Measurements from ENCODE around the gene RNF152. TPM values are rescaled to one million over a fixed set of nuclear protein-coding genes. Genes with fewer than 3 reads are reported as not detected.

RNF152 gene
- total RNA-seq, 2 donors from 2014 or later: 29.8 to 50.1 TPM

DNA sequence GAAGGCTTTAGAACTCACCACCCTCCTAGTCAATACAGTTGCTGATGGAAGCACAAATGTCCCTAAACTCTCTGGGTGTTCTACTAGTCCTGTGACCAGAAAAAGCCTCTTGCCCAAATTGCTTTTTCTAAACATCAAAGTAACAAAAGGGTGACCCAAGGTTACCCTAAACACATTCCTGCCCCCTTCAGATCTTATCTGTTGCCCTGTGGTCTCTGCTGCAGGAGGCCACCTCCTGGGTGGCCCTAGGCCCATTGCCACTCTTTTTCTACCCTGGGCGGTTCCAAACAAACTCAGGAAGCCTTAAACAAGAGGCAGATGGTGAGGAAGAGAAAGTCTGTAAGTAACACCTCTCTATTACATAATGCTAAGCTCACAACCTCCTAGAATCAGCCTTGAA is 3.3 kb downstream of the RNF152 start:
- Histone ChIP-seq H3K27ac (no peak overlapping the region), H3K4me1 (no peaks in the 10 kb centered on the region), H3K4me3 (no peak overlapping the region), H3K9me3 (no peaks in the 10 kb centered on the region), H3K9ac (ENCODE audit: low read depth in 2 of 2, low read length in 2 of 2) (no peak overlapping the region), H3K27me3 (peaks cover 6% of the 10 kb centered on the region), H3K36me3 (no peaks in the 10 kb centered on the region)
- intact Hi-C loops (cut with DNase I): no loop called here
- TF ChIP-seq, protein P1, sequence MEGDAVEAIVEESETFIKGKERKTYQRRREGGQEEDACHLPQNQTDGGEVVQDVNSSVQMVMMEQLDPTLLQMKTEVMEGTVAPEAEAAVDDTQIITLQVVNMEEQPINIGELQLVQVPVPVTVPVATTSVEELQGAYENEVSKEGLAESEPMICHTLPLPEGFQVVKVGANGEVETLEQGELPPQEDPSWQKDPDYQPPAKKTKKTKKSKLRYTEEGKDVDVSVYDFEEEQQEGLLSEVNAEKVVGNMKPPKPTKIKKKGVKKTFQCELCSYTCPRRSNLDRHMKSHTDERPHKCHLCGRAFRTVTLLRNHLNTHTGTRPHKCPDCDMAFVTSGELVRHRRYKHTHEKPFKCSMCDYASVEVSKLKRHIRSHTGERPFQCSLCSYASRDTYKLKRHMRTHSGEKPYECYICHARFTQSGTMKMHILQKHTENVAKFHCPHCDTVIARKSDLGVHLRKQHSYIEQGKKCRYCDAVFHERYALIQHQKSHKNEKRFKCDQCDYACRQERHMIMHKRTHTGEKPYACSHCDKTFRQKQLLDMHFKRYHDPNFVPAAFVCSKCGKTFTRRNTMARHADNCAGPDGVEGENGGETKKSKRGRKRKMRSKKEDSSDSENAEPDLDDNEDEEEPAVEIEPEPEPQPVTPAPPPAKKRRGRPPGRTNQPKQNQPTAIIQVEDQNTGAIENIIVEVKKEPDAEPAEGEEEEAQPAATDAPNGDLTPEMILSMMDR (IDR thresholded peaks at IDR 0.05): no peak
- no peak for DNase-seq

DNA sequence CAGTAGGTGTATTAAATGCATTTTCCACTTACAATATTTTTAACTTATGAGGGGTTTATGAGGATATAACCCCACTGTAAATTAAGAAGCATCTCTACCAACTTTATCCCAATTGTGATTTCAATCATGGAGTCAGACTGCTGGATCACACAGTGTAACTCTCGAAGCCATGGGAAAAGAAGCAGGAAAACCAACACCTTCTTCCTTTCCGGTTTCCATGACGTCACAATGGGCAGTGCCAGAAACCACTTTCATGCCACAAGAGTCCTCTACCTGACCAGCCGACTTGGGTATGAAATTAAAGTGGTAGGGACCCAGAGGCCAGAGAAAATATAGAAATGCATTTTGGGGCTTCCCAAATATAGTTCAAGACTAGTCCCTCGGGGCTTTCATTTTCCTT is 4.2 kb downstream of the RNF152 start:
- Histone ChIP-seq H3K9ac (ENCODE audit: low read depth in 2 of 2, low read length in 2 of 2) (no peak overlapping the region), H3K9me3 (no peaks in the 10 kb centered on the region), H3K4me1 (no peaks in the 10 kb centered on the region), H3K27me3 (peaks cover 4% of the 10 kb centered on the region), H3K36me3 (no peaks in the 10 kb centered on the region), H3K27ac (no peak overlapping the region), H3K4me3 (no peak overlapping the region)
- intact Hi-C loops (cut with DNase I): no loop called here
- TF ChIP-seq, protein P1 (IDR thresholded peaks at IDR 0.05): no peak
- no peak for DNase-seq

- Histone ChIP-seq H3K9ac (ENCODE audit: low read depth in 2 of 2, low read length in 2 of 2) (no peak overlapping the region), H3K9me3 (no peaks in the 10 kb centered on the region), H3K4me1 (no peaks in the 10 kb centered on the region), H3K27me3 (no peaks in the 10 kb centered on the region), H3K4me3 (no peak overlapping the region), H3K27ac (no peak overlapping the region), H3K36me3 (no peaks in the 10 kb centered on the region)
- TF ChIP-seq, protein P1 (IDR thresholded peaks at IDR 0.05): no peak
- intact Hi-C loops (cut with DNase I): no loop called here
- DNase-seq: no peak
These were observed 5.0 kb downstream of the RNF152 start for GRCh38 chr18:61887838-61888237.

DNA sequence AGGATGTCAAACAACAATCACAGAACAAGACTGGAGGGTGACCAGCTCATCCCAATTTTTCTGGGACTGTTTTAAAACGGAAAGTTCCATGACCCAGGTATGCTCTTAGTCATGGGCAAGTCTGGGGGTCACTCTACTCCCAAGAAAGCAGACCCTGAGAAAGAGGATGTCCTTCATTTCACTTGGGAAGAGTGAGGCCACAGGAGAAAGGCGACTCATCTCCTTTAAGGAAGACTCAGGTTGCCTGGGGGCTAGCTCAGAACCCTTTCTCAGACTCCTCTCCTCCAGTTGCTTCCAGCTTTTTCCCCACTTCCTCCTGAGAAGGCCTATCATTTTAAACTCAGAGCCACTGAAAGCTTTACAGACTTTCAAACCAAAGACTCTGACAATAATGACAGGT is 9.3 kb downstream of the RNF152 start:
- Histone ChIP-seq H3K27me3 (no peaks in the 10 kb centered on the region), H3K4me1 (no peaks in the 10 kb centered on the region), H3K27ac (no peak overlapping the region), H3K9ac (ENCODE audit: low read depth in 2 of 2, low read length in 2 of 2) (no peak overlapping the region), H3K36me3 (no peaks in the 10 kb centered on the region), H3K4me3 (no peak overlapping the region), H3K9me3 (no peaks in the 10 kb centered on the region)
- no peak for DNase-seq
- intact Hi-C loops (cut with DNase I): no loop called here
- TF ChIP-seq, protein P1 (IDR thresholded peaks at IDR 0.05): no peak

DNA sequence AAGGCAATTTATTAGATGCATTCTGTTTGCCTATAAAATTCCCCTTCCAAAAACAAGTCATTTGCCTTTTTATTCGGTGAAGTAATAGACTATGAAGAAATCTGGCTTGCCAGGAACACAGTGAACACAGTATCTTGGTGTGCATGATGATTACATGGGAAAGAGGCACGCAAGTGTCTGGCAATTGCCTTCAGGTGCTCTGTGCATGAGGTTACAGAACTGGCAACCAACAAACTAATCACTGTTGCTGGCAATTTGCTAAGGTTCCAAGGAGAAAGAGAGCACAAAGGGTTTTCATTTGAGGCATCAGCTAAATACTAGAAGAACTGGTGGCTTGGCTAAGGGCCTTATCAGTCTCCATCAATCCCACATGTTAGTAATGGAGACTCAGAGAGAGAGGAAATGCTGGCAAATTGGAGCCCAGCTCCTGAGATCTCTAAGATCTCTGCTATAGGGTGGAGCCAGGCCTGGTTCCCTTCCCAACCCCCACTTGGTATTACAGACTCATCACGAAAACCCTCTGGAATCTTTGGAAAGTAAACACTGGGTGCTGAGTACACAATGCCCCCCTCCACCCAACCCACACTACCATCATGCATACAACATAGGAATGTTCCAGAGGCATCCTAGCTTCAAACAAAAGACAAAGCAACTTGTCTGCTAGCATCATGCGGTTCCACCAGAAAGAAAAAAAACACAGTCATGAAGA is 10.4 kb downstream of the RNF152 start:
- no peaks in the 10 kb centered on the region for H3K9me3 ChIP-seq
- no peak overlapping the region for H3K4me3 ChIP-seq
- no peaks in the 10 kb centered on the region for H3K36me3 ChIP-seq
- no peak overlapping the region for H3K27ac ChIP-seq
- TF ChIP-seq, protein P1 (IDR thresholded peaks at IDR 0.05): no peak
- H3K9ac ChIP-seq (ENCODE audit: low read depth in 2 of 2, low read length in 2 of 2): no peak overlapping the region
- H3K4me1 ChIP-seq: no peaks in the 10 kb centered on the region
- DNase-seq: no peak
- H3K27me3 ChIP-seq: no peaks in the 10 kb centered on the region
- intact Hi-C loops (cut with DNase I): no loop called here
